GM12891 (cell line): ENCODE results near the gene PTPRD.

ENCODE experiments used
- POLR2A ChIP-seq: IDR thresholded peaks from 2 replicates; pipeline ENCODE4 v1.6.1; 2011; ENCODE audit warnings: low read depth, low read length, control low read depth
- POLR2AphosphoS5 ChIP-seq: IDR thresholded peaks from 2 replicates; pipeline ENCODE4 v1.6.1; 2011; ENCODE audit warnings: low read depth, low read length, control low read depth
- POU2F2 ChIP-seq: IDR thresholded peaks from 2 replicates; pipeline ENCODE4 v1.6.1; 2011; ENCODE audit warnings: low read depth, mild to moderate bottlenecking, control low read depth, low read length, moderate library complexity
- TAF1 ChIP-seq: IDR thresholded peaks from 2 replicates; pipeline ENCODE4 v1.6.1; 2011; ENCODE audit warnings: low read depth, low read length, control low read depth

DNA sequence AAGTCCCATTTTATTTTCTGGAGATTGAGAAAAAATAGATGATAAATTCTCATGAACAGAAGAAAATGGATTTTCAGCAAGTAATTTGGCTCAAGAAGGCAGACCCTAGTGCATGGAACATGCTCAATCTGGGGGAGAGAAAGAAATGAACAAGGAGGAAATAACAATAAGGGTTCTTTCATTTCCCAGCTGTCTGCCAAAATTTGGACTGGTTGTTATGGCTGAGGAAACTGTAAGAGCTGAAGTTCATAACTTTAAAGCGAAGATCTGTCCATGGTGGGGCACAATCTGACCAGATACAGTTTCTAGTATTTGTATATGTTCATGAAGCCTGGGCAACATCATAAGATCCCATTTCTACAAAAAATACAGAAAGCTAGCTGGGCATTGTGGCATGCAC, 1426.7 kb downstream of the PTPRD start:
- no peak for TF ChIP-seq POLR2AphosphoS5
- TF ChIP-seq TAF1 = no peak
- no peak for TF ChIP-seq POLR2A
- TF ChIP-seq POU2F2 = no peak
